Urothelium cell line (cell line): ENCODE data around the gene GFER.
A peak's percentile ranks its signal among the peaks of the same experiment; 100 is the strongest.

Experiments used
- DNase-seq: peaks from one replicate; pipeline ENCODE4 v3.0.0; 2011; ENCODE audit warnings: low spot score, mixed read lengths
- FAIRE-seq: peaks from 2 replicates; lab custom pipeline; 2011; peaks lifted over from hg19 to GRCh38; lab: Jason Lieb, UNC

Gene GFER

DNA sequence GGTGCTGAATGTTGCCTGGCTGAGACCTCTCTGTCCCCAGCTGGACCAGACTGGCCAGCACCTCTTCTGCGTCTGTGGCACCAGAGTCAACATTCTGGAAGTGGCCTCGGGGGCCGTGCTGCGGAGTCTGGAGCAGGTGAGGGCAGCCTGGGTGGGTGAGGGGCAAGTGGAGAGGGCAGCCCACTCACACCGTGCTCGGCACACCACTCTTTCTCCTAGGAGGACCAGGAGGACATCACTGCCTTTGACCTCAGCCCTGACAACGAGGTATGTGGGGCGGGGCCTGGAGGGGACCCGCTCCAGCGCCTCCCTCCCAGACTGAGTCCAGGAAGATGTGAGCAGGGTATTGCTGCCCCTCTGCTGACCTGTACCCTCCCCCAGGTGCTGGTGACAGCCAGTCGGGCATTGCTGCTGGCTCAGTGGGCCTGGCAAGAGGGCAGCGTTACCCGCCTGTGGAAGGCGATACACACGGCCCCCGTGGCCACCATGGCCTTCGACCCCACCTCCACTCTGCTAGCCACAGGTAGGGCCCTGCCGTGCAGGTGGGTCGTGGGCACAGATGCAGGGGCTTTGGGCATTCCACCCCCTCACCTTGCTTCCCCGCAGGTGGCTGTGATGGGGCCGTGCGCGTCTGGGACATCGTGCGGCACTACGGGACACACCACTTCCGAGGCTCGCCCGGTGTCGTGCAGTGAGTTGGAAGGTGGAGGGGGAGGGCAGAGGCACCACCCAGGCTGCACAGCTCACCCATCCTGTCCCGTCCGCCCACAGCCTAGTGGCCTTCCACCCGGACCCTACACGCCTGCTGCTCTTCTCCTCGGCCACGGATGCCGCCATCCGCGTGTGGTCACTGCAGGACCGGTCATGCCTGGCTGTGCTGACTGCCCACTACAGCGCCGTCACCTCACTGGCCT, 9.6 kb upstream of the GFER start:
- FAIRE-seq (peak; percentile 78), DNase-seq (no peak)

DNA sequence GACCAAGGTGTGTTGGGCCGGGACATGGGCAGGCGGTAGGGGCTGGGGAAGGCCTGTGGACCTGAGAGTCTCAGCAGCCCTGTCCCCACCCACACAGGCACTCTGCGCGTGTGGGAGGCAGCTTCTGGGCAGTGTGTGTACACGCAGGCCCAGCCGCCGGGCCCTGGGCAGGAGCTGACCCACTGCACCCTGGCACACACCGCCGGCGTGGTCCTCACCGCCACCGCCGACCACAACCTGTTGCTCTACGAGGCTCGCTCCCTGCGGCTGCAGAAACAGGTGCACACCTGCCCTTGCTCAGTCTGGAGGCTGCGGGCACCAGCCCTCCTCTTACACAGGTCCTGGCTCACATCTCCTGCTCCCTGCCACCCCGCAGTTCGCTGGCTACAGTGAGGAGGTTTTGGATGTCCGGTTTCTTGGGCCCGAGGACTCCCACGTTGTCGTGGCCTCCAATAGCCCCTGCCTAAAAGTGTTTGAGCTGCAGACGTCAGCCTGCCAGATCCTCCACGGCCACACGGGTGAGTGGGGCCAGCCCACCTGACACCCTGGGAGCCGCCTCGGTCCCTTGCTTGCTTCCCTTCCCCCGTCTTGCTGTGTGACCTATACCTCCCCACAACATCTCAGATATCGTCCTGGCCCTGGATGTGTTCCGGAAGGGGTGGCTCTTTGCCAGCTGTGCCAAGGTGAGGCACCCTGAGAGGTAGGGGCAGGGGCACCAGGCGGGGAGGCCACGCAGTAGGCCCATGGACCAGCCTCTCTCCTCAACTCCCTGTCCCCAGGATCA, 8.4 kb upstream of the GFER start:
- FAIRE-seq: no peak
- DNase-seq: no peak

DNA sequence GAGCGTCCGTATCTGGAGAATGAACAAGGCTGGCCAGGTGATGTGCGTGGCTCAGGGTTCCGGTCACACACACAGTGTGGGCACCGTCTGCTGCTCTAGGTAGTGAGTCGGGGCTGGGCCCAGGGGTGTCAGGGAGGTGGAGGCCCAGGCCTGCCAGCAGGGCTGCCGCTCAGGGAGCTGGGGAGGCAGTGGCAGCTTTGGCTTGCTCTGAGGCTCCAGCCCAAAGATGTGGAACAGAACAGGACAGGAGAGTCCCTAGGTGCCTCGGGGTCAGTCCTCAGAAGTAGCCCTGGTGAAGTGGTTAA, 7.8 kb upstream of the GFER start:
- DNase-seq: no peak
- no peak for FAIRE-seq

DNA sequence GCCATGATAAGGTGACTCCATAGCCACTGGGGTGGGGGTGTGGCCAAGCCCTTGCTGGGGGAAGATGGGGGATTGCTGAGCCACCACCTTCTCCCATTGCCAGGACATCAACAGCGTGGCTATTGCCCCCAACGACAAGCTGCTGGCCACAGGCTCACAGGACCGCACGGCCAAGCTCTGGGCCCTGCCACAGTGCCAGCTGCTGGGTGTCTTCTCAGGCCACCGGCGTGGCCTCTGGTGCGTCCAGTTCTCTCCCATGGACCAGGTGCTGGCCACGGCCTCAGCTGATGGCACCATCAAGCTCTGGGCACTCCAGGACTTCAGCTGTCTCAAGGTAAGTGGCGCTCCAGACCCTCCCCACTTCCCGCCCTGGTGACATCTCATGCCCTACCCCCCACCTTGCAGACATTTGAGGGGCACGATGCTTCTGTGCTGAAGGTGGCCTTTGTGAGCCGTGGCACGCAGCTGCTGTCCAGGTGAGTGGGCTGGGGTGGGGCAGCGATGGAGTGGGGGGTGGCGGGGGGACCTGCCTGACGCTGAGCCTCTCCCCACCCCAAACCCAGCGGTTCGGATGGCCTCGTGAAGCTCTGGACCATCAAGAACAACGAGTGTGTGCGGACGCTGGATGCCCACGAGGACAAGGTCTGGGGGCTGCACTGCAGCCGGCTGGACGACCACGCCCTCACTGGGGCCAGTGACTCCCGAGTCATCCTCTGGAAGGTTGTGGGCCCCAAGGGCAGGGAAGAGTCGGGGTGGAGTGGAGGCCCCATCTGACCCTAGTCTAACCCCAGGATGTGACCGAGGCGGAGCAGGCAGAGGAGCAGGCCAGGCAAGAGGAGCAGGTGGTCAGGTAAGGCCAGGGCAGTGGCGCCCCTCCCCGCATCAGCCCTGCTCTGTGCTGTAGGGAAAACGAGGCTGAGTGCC, 6.8 kb upstream of the GFER start:
- peak; percentile 44 for FAIRE-seq
- no peak for DNase-seq

DNA sequence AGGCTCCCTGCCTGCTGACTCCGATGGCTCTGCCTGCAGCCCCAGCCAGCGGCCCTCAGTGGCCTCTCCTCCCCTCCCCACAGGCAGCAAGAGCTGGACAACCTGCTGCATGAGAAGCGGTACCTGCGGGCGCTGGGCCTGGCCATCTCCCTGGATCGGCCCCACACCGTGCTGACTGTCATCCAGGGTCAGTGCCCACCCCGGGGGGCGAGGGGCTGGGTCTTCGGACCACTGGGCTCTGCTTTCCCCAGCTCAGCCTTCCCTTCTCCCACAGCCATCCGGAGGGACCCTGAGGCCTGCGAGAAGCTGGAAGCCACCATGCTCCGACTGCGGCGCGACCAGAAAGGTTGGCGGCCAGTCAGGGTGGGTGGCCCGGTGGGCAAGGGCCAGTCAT, 6.1 kb upstream of the GFER start:
- no peak for FAIRE-seq

DNA sequence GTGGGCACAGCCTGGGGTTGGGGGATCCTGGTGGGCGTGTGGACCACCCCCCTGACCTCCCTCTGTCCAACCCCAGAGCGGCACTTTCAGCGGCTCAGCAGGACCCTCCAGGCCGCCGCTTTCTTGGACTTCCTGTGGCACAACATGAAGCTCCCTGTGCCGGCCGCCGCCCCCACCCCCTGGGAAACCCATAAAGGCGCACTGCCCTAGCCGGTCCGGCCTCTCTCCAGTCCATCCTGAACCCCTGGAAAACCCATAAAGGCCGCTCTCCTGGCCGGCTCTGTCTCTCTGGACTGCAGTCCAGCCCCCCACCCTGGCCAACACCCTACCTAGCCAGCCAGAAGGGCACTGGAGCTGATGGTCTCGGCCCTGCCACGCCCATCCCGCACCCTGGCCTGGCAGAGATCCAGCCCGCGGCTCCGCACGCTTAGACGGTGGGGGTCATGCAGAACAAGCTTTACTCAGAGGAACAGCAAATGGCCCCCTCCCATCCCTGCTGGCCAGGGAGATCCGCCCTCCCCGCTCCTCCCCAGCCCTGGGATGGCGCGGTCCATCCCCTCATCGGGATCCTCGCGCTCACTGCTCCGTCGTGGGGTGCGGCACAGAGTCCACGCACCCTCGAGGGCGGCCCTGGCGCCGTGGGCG, 5.4 kb upstream of the GFER start:
- DNase-seq: no peak
- no peak for FAIRE-seq

More for the DNA sequence above, 6.1 kb upstream of the GFER start:
- DNase-seq: no peak

DNA sequence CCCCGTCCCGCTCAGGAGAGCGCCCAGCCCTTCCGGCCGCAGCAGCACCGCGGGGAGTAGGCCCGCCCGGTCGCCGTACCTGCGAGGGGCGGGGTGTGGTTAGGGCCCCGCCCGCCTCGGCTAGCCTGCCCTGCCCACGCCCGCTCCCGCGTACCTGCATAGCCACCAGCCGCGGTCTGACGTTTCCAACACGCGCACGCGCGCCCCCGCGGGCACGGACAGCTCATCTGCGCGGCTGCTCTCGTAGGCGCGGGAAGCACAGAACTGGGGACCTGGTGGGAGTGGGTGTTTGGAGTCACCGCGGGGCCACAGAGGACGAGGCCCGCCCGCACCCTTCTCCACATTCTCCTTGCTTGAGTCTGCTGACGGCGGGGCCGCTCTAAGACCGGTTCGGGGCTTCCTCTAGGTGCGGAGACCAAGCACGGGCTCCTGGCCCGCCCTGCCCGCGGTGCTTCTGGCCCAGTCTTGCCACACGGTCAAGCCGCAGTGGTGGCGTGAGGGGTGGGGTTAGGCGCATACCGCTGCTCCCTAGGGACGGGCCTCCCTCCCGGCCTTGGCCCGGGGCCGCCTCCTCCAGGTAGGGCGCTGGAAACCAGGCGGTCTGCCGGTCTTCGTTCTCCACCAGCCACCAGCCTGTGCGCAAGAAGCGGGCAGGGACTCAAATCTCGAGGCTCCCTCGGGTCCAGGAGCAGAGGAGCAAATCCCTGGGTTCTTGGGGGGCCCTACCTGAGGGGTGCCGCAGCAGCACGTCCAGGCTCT, 4.5 kb upstream of the GFER start:
- no peak for FAIRE-seq

DNA sequence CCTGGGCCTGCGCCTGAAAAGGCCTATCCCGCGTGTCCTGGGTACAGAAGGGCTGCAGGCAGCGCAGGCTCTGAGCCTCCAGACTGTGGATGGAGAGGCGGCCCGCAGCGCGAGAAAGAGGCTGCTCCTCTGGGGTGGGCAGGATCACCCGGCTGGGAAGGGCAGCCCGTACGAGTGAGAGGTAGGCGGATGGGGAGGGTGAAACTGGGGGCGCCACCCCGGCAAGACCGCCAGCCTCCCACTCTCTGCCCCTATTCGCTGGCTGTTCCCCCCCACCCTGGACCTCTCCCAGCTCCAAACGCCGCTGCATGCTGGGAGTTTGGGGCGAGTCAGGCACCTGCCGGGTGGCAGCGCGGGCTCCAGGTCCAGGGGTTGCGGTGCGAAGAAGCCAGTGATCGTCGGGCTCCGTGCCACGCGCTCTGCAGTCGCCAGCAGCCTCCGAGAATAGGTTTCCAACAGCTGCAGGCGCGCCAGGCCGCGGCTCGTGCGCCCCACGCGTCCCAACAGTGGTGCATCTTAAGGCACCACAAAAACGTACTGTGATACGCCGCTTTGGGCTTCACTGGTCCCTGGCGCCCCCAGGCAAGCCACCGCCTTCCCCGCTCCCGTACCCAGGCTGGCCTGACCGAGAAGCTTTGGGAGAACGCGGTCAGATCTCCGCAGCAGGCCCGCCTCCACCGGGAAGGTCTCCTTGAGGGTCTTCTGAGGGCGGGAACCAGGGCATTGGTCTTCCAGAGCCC, 3.8 kb upstream of the GFER start:
- DNase-seq (no peak), FAIRE-seq (no peak)

More for the DNA sequence above, 4.5 kb upstream of the GFER start:
- DNase-seq: no peak

DNA sequence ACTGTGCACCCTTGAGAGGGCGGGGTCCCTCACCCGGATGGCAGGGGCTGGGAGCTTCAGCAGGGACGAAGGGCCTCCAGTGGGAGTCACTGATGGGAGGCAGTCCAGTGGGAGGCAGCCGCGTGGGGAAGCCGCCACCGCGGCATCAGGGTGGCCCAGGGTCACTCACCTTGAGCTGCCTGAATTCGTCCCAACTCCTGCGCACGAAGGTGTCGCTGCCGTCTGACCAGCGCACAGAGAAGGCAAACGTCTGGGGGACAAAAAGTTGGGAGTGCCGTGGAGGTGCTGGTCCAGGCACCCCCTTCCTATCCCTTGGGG, 3.3 kb upstream of the GFER start:
- no peak for DNase-seq
- no peak for FAIRE-seq

DNA sequence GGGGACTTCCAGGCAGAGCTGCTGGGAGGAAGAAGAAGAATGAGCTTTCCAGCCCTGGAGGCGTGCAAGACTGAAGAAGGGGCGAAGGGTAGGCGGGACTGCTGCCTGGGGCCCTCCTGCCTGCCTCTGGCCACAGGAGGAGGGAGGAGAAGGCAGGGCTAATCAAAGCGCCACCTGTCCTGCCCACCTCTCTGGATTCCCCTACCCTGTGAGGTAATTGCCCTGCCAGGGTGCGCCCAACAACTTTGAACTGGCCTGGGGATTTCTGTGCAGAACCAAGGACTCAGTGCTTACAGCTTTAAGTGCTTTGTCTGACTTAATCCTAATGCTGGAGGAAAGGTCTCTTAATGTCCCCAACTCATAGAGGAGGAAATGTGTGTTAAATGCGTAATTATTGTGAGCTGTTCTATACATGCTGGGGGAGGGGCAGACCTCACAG, 2.6 kb upstream of the GFER start, which contains the start of gene NOXO1:
Gene NOXO1 (minus strand): TSS at position 72 of the 439 bp plus-strand sequence. CDS start 290 bp downstream, outside the sequence.
- DNase-seq: no peak
- FAIRE-seq: no peak

DNA sequence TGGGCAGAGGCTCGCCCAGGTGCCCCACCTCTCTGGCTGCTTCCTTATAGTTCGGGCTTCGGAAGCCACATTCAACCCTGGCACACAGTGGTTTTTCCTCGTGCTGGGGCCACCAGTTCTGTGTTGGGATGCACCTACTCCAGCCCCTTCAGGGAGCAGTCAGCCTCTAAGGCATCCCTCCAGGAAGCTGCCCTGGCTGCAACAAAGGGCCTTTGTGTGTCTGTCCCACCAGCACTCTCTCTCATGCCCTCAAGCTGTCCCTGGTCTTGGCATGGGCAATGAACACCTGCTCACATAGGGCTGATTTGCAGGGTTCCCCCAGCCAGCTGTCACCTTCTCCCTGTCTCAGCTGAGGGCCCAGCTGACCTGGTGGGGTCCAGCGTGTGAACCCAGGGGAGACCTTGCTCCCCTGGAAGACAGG, 2.0 kb upstream of the GFER start:
- DNase-seq (peak; percentile 41), FAIRE-seq (no peak)

DNA sequence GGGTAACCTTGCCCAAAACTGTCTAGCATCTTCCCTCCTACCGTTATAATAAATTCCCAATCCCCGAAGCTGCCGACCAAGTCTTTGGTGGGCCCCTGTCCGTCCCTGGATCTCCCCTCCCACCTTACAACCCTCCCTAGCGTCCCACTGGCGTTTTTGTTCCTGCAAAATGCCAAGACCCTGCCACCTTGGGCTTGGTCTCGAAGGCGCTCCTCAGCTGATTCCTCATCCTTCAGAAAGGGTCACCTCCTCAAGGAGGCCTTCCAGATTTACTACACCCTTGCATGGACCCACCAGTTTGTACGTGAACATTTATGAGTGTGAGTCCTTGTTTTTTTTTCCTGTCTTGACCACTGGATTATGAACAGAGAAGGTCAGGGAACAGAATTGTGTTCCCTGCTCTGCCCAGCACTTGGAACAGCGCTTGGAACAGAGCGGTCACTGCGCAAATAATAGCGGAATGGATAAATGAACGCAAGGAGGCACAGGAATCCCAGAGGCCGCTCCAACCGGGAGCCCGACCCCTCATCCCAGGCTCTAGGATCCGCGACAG, 926 bp upstream of the GFER start:
- DNase-seq: no peak

DNA sequence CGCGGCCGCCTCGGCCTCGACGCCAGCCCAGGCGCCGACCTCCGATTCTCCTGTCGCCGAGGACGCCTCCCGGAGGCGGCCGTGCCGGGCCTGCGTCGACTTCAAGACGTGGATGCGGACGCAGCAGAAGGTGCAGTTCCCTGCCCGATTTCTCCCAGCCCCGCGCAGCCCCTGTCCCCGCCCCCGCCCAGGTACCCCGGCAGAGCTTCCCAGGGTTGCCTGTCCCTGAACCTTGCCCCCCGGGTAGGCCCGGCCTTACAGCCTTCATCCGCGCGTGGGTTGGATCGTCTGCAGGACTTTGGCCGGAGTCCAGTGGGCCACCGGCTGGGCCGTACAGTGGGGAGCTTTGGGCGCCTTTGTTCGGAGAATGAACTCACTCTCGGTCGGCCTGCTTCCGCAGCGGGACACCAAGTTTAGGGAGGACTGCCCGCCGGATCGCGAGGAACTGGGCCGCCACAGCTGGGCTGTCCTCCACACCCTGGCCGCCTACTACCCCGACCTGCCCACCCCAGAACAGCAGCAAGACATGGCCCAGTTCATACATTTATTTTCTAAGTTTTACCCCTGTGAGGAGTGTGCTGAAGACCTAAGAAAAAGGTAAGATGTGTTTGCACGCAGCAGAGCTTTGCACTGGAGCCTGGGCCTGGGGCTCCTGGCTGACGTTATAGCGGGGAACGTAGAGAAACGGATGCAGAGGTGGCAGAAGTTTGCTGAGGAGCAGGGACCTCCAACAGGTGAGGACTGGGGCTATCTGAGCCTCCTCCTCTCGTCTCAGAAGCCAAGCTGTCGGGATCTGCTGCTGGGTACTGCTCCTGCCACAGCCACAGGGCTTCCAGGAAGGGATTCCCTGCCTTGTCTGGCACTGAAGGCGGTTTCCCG, 593 bp downstream of the GFER start:
- DNase-seq (no peak), FAIRE-seq (no peak)

More for the DNA sequence above, 926 bp upstream of the GFER start:
- no peak for FAIRE-seq

DNA sequence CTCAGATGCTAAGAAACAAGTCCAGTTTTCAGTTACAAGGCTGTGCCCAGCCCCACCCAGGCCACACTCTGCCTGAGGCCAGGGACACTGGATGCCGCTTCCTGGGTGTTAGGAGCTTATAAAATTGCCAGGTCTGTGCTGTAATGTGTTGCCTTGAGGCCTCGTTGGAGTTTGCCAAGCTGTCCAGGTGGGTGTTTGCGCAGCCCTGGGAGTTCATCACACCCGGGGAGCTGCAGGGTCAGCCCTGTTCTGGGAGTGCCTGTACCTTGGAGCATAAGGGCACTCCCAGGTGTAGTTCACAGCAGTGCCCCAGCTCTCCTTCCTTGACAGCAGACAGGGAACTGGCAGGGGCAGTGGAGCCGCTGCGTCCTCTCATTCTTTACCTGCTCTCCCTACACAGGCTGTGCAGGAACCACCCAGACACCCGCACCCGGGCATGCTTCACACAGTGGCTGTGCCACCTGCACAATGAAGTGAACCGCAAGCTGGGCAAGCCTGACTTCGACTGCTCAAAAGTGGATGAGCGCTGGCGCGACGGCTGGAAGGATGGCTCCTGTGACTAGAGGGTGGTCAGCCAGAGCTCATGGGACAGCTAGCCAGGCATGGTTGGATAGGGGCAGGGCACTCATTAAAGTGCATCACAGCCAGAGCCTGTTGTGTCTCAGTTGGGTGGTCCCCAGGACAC, 1.6 kb downstream of the GFER start:
- DNase-seq (no peak), FAIRE-seq (no peak)

DNA sequence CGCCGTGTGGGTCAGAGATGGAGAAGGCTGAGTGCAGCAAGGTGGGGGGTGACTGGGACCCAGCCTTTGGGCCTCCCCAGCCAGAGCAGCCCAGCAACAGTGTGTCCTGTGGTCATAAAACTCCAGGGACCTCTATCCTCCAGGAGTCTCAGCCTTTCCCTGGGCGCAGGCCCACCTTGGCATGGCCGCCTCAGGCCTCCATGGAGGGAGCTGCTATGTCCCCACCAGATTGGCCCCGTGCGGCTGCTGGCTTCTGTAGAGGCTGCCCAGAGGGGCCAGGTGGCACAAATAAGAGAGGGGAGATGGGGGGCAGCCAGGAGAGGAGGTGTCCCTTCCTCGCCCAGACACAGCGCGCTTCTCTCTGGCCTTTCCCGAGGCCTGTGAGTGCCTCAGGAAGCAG, 3.2 kb downstream of the GFER start:
- DNase-seq (no peak), FAIRE-seq (no peak)

DNA sequence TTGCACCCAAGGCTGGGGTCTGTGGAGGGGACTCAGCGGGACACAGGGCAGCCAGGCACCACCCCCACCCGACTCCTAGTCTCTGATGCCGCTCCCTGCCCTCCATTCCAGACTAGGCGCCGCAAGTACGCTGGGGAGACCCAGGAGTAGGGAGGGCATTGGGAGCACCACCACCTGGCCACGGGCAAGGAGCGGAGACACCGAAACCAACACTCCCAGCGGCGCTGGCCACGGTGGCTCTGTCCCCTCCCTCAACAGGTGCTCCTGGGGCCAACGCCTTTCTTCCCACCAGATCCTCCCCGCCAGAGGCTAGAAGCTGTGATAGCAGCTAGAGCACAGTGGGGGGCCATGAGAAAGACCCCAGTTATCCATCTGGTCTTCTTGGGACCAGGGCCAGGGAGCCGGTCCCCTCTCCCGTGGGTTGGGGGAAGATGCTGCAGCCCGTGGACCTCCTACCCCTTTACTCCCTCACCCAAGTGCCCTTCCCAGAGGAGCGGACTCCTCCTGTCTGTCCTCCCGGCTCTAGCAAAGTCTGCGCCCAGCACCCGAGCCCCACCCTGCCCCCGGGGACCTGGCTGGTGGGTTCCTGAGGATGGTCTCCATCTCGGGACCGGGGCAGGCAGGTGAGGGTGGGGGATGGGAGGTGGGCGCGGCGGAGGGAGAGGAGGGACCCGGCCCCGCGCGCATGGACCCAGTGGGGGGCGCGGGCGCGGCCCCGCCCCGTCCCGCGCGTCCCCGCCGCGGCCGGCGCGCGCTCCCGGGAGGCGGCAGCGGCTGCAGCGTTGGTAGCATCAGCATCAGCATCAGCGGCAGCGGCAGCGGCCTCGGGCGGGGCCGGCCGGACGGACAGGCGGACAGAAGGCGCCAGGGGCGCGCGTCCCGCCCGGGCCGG, 5.5 kb downstream of the GFER start, which contains the start of gene SYNGR3:
Gene SYNGR3 (plus strand): TSS at position 762 of the 892 bp plus-strand sequence. CDS start 133 bp downstream, outside the sequence.
- peak; percentile 77 for DNase-seq
- FAIRE-seq: peak; percentile 80
